ENCODE results near the gene FUZ. TPM values are rescaled to one million over a fixed set of nuclear protein-coding genes. Genes with fewer than 3 reads are reported as not detected.

Gene FUZ
- total and polyA plus RNA-seq, 10 donors = 10.7 to 22.1 (median 16.8) TPM

- WGBS, 5 donors = 80 to 93% (median 89%) methylated on average over 7 to 8 of the region's 8 CpGs
- intact Hi-C loops (cut with DNase I; ENCODE audit: low total_unique reads) = no loop called here
Observed at GRCh38 chr19:49831592-49831991, 18.5 kb upstream of the FUZ start.

DNA sequence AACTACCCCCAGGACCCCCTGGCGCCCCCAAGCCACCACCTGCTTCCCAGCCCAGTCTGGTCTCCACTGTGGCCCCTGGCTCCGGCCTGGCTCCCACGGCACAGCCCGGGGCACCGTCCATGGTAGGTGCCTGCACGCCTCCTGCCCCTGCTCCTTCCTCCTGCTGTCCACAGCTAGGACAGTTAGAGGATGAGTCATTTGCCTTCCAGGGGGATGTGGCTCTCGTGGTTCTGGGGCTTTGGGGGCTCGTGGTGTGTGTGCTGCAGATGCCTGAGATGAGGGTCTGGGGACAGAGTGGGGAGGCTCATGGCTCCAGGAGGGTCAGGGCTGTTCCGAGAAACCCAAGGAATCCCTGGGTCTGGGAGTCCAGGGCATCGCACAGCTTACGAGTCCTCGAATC is 17.7 kb upstream of the FUZ start:
- WGBS, 5 donors = 72 to 92% (median 86%) methylated on average over 12 of the region's 12 CpGs

More at GRCh38 chr19:49831592-49831991, 18.5 kb upstream of the FUZ start:
- Histone ChIP-seq H3K27ac (peak overlapping the region in 3 of 8 donors; percentile 46 to 64 (median 59)), H3K36me3 (peaks cover 0 to 100% (median 84%) of the 10 kb centered on the region in 6 donors), H3K9me3 (no peaks in the 10 kb centered on the region), H3K4me3 (no peak overlapping the region), H3K4me1 (peaks cover 0 to 37% (median 6%) of the 10 kb centered on the region in 6 donors), H3K27me3 (replicated peaks in 1 of 7) (no peaks in the 10 kb centered on the region)
- DNase-seq = no peak
- no peak for TF ChIP-seq POLR2A (IDR thresholded peaks at IDR 0.05)
- no peak for TF ChIP-seq POLR2AphosphoS5 (IDR thresholded peaks at IDR 0.05)
- no peak for TF ChIP-seq CTCF (IDR thresholded peaks at IDR 0.05 in 8 of 11, conservative IDR thresholded peaks at IDR 0.05 in 3 of 11)

GRCh38 chr19:49829721-49830120 is 16.6 kb upstream of the FUZ start:
- no peak overlapping the region for H3K4me3 ChIP-seq
- H3K4me1 ChIP-seq = peaks cover 0 to 55% (median 9%) of the 10 kb centered on the region in 6 donors
- no peaks in the 10 kb centered on the region for H3K9me3 ChIP-seq
- H3K27me3 ChIP-seq (replicated peaks in 1 of 7) = no peaks in the 10 kb centered on the region
- intact Hi-C loops (cut with DNase I; ENCODE audit: low total_unique reads) = no loop called here
- no peak for DNase-seq
- no peak overlapping the region for H3K27ac ChIP-seq
- peaks cover 0 to 97% (median 65%) of the 10 kb centered on the region in 6 donors for H3K36me3 ChIP-seq
- 92 to 100% (median 94%) methylated on average over 7 to 18 of the region's 18 CpGs for WGBS, 5 donors
- TF ChIP-seq POLR2AphosphoS5 (IDR thresholded peaks at IDR 0.05) (no peak), POLR2A (IDR thresholded peaks at IDR 0.05) (no peak), CTCF (IDR thresholded peaks at IDR 0.05 in 8 of 11, conservative IDR thresholded peaks at IDR 0.05 in 3 of 11) (no peak)

More for the DNA sequence above, 17.7 kb upstream of the FUZ start:
- no peak for DNase-seq
- no peaks in the 10 kb centered on the region for H3K27me3 ChIP-seq (replicated peaks in 1 of 7)
- no peaks in the 10 kb centered on the region for H3K9me3 ChIP-seq
- intact Hi-C loops (cut with DNase I; ENCODE audit: low total_unique reads) = no loop called here
- H3K27ac ChIP-seq = no peak overlapping the region
- H3K36me3 ChIP-seq = peaks cover 0 to 98% (median 76%) of the 10 kb centered on the region in 6 donors
- peaks cover 0 to 45% (median 9%) of the 10 kb centered on the region in 6 donors for H3K4me1 ChIP-seq
- TF ChIP-seq POLR2AphosphoS5 (IDR thresholded peaks at IDR 0.05) = no peak
- TF ChIP-seq CTCF (IDR thresholded peaks at IDR 0.05 in 8 of 11, conservative IDR thresholded peaks at IDR 0.05 in 3 of 11) = no peak
- TF ChIP-seq POLR2A (IDR thresholded peaks at IDR 0.05) = no peak
- H3K4me3 ChIP-seq = no peak overlapping the region

- H3K36me3 ChIP-seq = peaks cover 0 to 97% (median 62%) of the 10 kb centered on the region in 6 donors
- H3K4me3 ChIP-seq = no peak overlapping the region
- H3K27ac ChIP-seq = no peak overlapping the region
- DNase-seq = no peak
- intact Hi-C loops (cut with DNase I; ENCODE audit: low total_unique reads) = no loop called here
- peaks cover 0 to 60% (median 9%) of the 10 kb centered on the region in 6 donors for H3K4me1 ChIP-seq
- no peaks in the 10 kb centered on the region for H3K9me3 ChIP-seq
- no peak for TF ChIP-seq CTCF (IDR thresholded peaks at IDR 0.05 in 8 of 11, conservative IDR thresholded peaks at IDR 0.05 in 3 of 11)
- no peak for TF ChIP-seq POLR2AphosphoS5 (IDR thresholded peaks at IDR 0.05)
- TF ChIP-seq POLR2A (IDR thresholded peaks at IDR 0.05) = no peak
- WGBS, 5 donors = 83 to 93% (median 92%) methylated on average over 8 of the region's 8 CpGs
- H3K27me3 ChIP-seq (replicated peaks in 1 of 7) = no peaks in the 10 kb centered on the region
Observed at GRCh38 chr19:49829200-49829599, 16.1 kb upstream of the FUZ start.
